GM12878 (cell line): ENCODE measurements around the gene VNN1. TPM values are rescaled to one million over a fixed set of nuclear protein-coding genes. Genes with fewer than 3 reads are reported as not detected.

ENCODE experiments used
- ATAC-seq: fragments of 200-7000 bp; cut with Tn5 transposase; 3 replicates; pipeline ENCODE4 v1.9.1; 2020; ENCODE audit warnings: mild to moderate bottlenecking, moderate library complexity
- BruUV-seq: library from RNA; stranded (reverse); fragments of 400-500 nt; replicated peaks from 2 replicates; lab custom pipeline; 2021; lab: Mats Ljungman, UMichigan
- CTCF ChIA-PET: fragments of 300-600 bp; sonication (Branson Sonifier 250); formaldehyde crosslinking; extraction: SDS; loops from one replicate; lab custom pipeline; 2021; ENCODE audit warnings: inconsistent platforms; lab: Yijun Ruan, JAX
- POLR2A ChIA-PET: fragments of 350-600 bp; formaldehyde crosslinking; extraction: SDS; loops from one replicate; lab custom pipeline; 2021; ENCODE audit warnings: inconsistent platforms; lab: Charles Lee
- RAD21 ChIA-PET: fragments of 300-600 bp; sonication (Branson Sonifier 250); formaldehyde crosslinking; loops from one replicate; lab custom pipeline; 2023; ENCODE audit warnings: antibody characterized with exemption; ENCODE audit not compliant: unreplicated experiment; lab: Charles Lee
- SMC1A ChIA-PET: fragments of 300-600 bp; sonication (Branson Sonifier 250); formaldehyde crosslinking; loops from one replicate; lab custom pipeline; 2023; ENCODE audit not compliant: unreplicated experiment, uncharacterized antibody; lab: Charles Lee
- DNase-seq: peaks from one replicate; pipeline ENCODE4 v3.0.0-alpha.2; 2011; ENCODE audit warnings: low read depth, low spot score
- FAIRE-seq: peaks from 3 replicates; lab custom pipeline; 2011; peaks lifted over from hg19 to GRCh38; lab: Jason Lieb, UNC
- H2AFZ ChIP-seq: 2 replicates; pipeline ENCODE4 v1.6.0; 2011; ENCODE audit warnings: low read depth, low read length, control low read depth; ENCODE audit not compliant: control insufficient read depth
- H3K27ac ChIP-seq: 2 replicates; pipeline ENCODE4 v1.5.1; 2011; ENCODE audit warnings: control low read depth; ENCODE audit not compliant: control insufficient read depth, insufficient read depth
- H3K27me3 ChIP-seq, 2 experiments: replicated peaks in 1 of 2; 2 replicates each; pipeline versions ENCODE4 v1.6.0 to v1.6.1; 2011; ENCODE audit warnings: low read length in 1 of 2; ENCODE audit not compliant: control insufficient read depth in 2 of 2, insufficient read depth in 2 of 2
- H3K36me3 ChIP-seq, 2 experiments: 2 replicates each; pipeline ENCODE4 v1.5.1; 2011; ENCODE audit warnings: low read length in 1 of 2; ENCODE audit not compliant: control insufficient read depth in 2 of 2, insufficient read depth in 2 of 2
- H3K4me1 ChIP-seq: 2 replicates; pipeline ENCODE4 v1.6.1; 2011; ENCODE audit warnings: mild to moderate bottlenecking, low read length, moderate library complexity, mixed read lengths; ENCODE audit not compliant: control insufficient read depth, insufficient read depth
- H3K4me2 ChIP-seq: 2 replicates; pipeline ENCODE4 v1.6.0; 2011; ENCODE audit warnings: control low read depth; ENCODE audit not compliant: control insufficient read depth, insufficient read depth
- H3K4me3 ChIP-seq: fragments of 200-600 bp; sonication (generic); 2 replicates; pipeline ENCODE4 v1.5.1; 2016
- H3K79me2 ChIP-seq: 2 replicates; pipeline ENCODE4 v1.6.0; 2011; ENCODE audit warnings: low read length; ENCODE audit not compliant: control insufficient read depth, insufficient read depth
- H3K9ac ChIP-seq: 2 replicates; pipeline ENCODE4 v1.8.0; 2011; ENCODE audit warnings: low read length, control low read depth, mixed read lengths; ENCODE audit not compliant: control insufficient read depth, insufficient read depth
- H3K9me3 ChIP-seq: replicated peaks from 3 replicates; pipeline ENCODE4 v1.5.1; 2011; ENCODE audit warnings: mild to moderate bottlenecking, low read length; ENCODE audit not compliant: control insufficient read depth, insufficient read depth
- H4K20me1 ChIP-seq: 2 replicates; pipeline ENCODE4 v1.6.0; 2011; ENCODE audit not compliant: control insufficient read depth, insufficient read depth
- BHLHE40 ChIP-seq, 2 experiments: fragments of 450-650 bp in 1 of 2; IDR thresholded peaks; 2 replicates each; pipeline ENCODE4 v1.6.1; 2011 to 2017; ENCODE audit warnings: low read depth in 2 of 2, borderline replicate concordance in 1 of 2, improper control_type of control experiment in 1 of 2, low read length in 1 of 2, mild to moderate bottlenecking in 1 of 2
- CHD4 ChIP-seq: fragments of 200-600 bp; sonication (generic); IDR thresholded peaks from 2 replicates; pipeline ENCODE4 v1.6.1; 2016; ENCODE audit warnings: mild to moderate bottlenecking
- ESRRA ChIP-seq: IDR thresholded peaks from 2 replicates; pipeline ENCODE4 v1.6.1; 2012; ENCODE audit warnings: mild to moderate bottlenecking, low read length, improper control_type of control experiment
- HCFC1 ChIP-seq: fragments of 150-350 bp; IDR thresholded peaks from 2 replicates; pipeline ENCODE4 v1.6.1; 2014; ENCODE audit warnings: low read length
- HDAC6 ChIP-seq: fragments of 200-600 bp; sonication (generic); IDR thresholded peaks from one replicate; pipeline ENCODE4 v1.8.0; 2017; ENCODE audit warnings: antibody characterized with exemption; ENCODE audit not compliant: unreplicated experiment
- KLF5 ChIP-seq: fragments of 450-650 bp; IDR thresholded peaks from 2 replicates; pipeline ENCODE4 v1.6.1; 2014; ENCODE audit warnings: mild to moderate bottlenecking; ENCODE audit not compliant: partially characterized antibody
- MXI1 ChIP-seq: fragments of 150-350 bp; IDR thresholded peaks from 2 replicates; pipeline ENCODE4 v1.6.1; 2011; ENCODE audit warnings: low read depth, mild to moderate bottlenecking, inconsistent platforms, low read length, improper control_type of control experiment
- NBN ChIP-seq: fragments of 450-650 bp; IDR thresholded peaks from 2 replicates; pipeline ENCODE4 v1.6.1; 2016
- NFXL1 ChIP-seq: fragments of 450-650 bp; IDR thresholded peaks from 2 replicates; pipeline ENCODE4 v1.6.1; 2017; ENCODE audit warnings: antibody characterized with exemption, mild to moderate bottlenecking, borderline replicate concordance
- NFYA ChIP-seq: IDR thresholded peaks from 2 replicates; pipeline ENCODE4 v1.6.1; 2011; ENCODE audit warnings: low read depth, mild to moderate bottlenecking, low read length, improper control_type of control experiment, borderline replicate concordance
- WGBS: methylation state at CpG from one replicate; pipeline ENCODE4 v1.1.6; 2016; ENCODE audit warnings: low lambda C conversion rate; ENCODE audit not compliant: insufficient replicate concordance, insufficient coverage; ENCODE audit errors: missing lambda C conversion rate; 5-methylcytosine and 5-hydroxymethylcytosine counted together
- in situ Hi-C: fragments of 300-500 bp; cut with MboI; formaldehyde crosslinking; loops from 9 replicates; pipeline ENCODE4 v1.14.3; 2018; ENCODE audit warnings: mixed read lengths
- intact Hi-C: fragments of 100-400 bp; cut with micrococcal nuclease; formaldehyde crosslinking; loops from one replicate; pipeline ENCODE4 v1.14.2; 2022; ENCODE audit not compliant: unreplicated experiment
- polyA plus RNA-seq, 11 experiments: library from polyadenylated mRNA; depleted of rRNA in 4 of 11; unstranded in 6 of 11; stranded (reverse) in 5 of 11; fragments of >200 nt; fragmentation: Nextera tagmentation in 4 of 11; fragmentation: Illumina TruSeq in 1 of 11; extraction: Ambion mirVana in 4 of 11; extraction: Trizol in 1 of 11; gene quantifications; 1 replicate in 1 of 11; 2 replicates in 10 of 11; pipeline versions ENCODE4 v1.2.1 to v1.2.3, GENCODE V29; 2011 to 2016; ENCODE audit warnings: inconsistent platforms in 2 of 11, missing spikeins in 2 of 11, low read depth in 1 of 11
- total RNA-seq, 4 experiments: library from RNA; depleted of rRNA in 3 of 4; stranded (reverse); fragments of >200 nt in 3 of 4; fragmentation: Illumina TruSeq in 1 of 4; extraction: Trizol in 1 of 4; gene quantifications; 2 replicates each; pipeline versions ENCODE4 v1.2.1 to v1.2.3, GENCODE V29; 2013 to 2021
- TF ChIP-seq, protein P1 (sequence below): fragments of 150-350 bp; IDR thresholded peaks from 2 replicates; pipeline ENCODE4 v1.6.1; 2016; ENCODE audit warnings: low read depth, low read length
- TF ChIP-seq, protein P2 (sequence below): IDR thresholded peaks from 2 replicates; pipeline ENCODE4 v1.6.1; 2011; ENCODE audit warnings: borderline replicate concordance, low read depth, mild to moderate bottlenecking, moderate library complexity, low read length; ENCODE audit not compliant: insufficient read depth, poor library complexity, severe bottlenecking

The VNN1 gene
- total and polyA plus RNA-seq, 10 of the 15 experiments (the other 5 are each of a cell fraction or from before 2014, with no cell fraction given) = not detected

DNA sequence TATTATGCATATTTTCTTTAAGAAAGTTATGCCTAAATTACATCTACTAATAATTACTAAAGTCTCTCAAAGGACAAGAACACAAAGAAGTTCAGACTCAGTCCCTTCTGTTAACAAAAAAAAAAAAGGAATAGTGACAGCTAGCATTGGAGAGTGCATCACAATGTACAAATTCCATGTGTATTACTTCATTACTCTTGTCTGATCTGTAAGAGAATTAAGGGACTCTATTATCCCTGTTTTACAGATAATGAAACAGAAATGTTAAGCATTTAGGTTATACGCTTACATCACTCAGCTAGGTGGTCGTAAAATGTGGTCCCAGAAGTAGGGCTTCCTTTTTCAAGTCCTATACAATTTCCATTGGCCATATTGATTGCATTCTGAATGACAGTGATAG is 17.2 kb upstream of the VNN1 start:
- Histone ChIP-seq H2AFZ (no peak overlapping the region), H3K4me1 (peaks cover 6% of the 10 kb centered on the region; the same call in 1 of the 2 replicates), H3K27ac (no peak overlapping the region), H3K9me3 (no peaks in the 10 kb centered on the region), H3K36me3 (no peaks in the 10 kb centered on the region), H3K4me3 (no peak overlapping the region), H3K79me2 (no peaks in the 10 kb centered on the region), H4K20me1 (no peaks in the 10 kb centered on the region), H3K9ac (no peak overlapping the region), H3K27me3 (no peaks in the 10 kb centered on the region), H3K4me2 (no peak overlapping the region)
- intact Hi-C loops = no loop called here
- DNase-seq (no peak), ATAC-seq (no peak), FAIRE-seq (no peak)
- BruUV-seq = no TSS peak
- RAD21 ChIA-PET = no interaction called here
- 50% methylated on average over 2 of the region's 2 CpGs for WGBS
- POLR2A ChIA-PET = no interaction called here
- in situ Hi-C loops = no loop called here
- CTCF ChIA-PET = interaction anchor here (1.1 kb wide), 1 partner anchor 68 kb away, joined by 3 read pairs; the partner anchor contains the start of gene SLC18B1
- SMC1A ChIA-PET = interaction anchor here (0.6 to 2.1 kb wide), 2 partner anchors 10 to 18 kb away, joined by 3 to 7 read pairs; no protein-coding TSS in a partner anchor
- TF ChIP-seq NBN (no peak), NFXL1 (no peak), HDAC6 (no peak), NFYA (no peak), BHLHE40 (IDR thresholded peaks at IDR 0.05; ENCODE audit: borderline replicate concordance in 1 of 2, low read depth in 2 of 2, low read length in 1 of 2) (no peak), HCFC1 (no peak), ESRRA (no peak), CHD4 (no peak), KLF5 (no peak), MXI1 (no peak)
- TF ChIP-seq, protein P1, sequence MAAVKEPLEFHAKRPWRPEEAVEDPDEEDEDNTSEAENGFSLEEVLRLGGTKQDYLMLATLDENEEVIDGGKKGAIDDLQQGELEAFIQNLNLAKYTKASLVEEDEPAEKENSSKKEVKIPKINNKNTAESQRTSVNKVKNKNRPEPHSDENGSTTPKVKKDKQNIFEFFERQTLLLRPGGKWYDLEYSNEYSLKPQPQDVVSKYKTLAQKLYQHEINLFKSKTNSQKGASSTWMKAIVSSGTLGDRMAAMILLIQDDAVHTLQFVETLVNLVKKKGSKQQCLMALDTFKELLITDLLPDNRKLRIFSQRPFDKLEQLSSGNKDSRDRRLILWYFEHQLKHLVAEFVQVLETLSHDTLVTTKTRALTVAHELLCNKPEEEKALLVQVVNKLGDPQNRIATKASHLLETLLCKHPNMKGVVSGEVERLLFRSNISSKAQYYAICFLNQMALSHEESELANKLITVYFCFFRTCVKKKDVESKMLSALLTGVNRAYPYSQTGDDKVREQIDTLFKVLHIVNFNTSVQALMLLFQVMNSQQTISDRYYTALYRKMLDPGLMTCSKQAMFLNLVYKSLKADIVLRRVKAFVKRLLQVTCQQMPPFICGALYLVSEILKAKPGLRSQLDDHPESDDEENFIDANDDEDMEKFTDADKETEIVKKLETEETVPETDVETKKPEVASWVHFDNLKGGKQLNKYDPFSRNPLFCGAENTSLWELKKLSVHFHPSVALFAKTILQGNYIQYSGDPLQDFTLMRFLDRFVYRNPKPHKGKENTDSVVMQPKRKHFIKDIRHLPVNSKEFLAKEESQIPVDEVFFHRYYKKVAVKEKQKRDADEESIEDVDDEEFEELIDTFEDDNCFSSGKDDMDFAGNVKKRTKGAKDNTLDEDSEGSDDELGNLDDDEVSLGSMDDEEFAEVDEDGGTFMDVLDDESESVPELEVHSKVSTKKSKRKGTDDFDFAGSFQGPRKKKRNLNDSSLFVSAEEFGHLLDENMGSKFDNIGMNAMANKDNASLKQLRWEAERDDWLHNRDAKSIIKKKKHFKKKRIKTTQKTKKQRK = no peak
- TF ChIP-seq, protein P2, sequence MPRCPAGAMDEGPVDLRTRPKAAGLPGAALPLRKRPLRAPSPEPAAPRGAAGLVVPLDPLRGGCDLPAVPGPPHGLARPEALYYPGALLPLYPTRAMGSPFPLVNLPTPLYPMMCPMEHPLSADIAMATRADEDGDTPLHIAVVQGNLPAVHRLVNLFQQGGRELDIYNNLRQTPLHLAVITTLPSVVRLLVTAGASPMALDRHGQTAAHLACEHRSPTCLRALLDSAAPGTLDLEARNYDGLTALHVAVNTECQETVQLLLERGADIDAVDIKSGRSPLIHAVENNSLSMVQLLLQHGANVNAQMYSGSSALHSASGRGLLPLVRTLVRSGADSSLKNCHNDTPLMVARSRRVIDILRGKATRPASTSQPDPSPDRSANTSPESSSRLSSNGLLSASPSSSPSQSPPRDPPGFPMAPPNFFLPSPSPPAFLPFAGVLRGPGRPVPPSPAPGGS = no peak
